Activated CD4-positive, CD25-positive, alpha-beta regulatory T cell treated with anti-CD3 and anti-CD28 coated beads, Interleukin-2, amount 50 U/mL, for 72 hours (primary cell): ENCODE results near the gene DGAT2.
"Not testable (repeated sequence)": the region's sequence is repeated elsewhere in the genome, so short reads cannot be mapped to it uniquely, and the experiment has no call there.

Source experiments
- DNase-seq: peaks from one replicate; pipeline ENCODE4 v3.0.0; 2021

The DGAT2 gene

GRCh38 chr11:75768112-75768908, at the start of gene DGAT2:
DGAT2 (plus strand) TSS chr11:75768778; CDS start chr11:75768992, 214 bp downstream.
- peak; percentile 76 for DNase-seq

- DNase-seq = peak; percentile 25
Observed at GRCh38 chr11:75719340-75720239, 49.0 kb upstream of the DGAT2 start.

- DNase-seq = peak; percentile 17
Observed at GRCh38 chr11:75720639-75721038, 47.9 kb upstream of the DGAT2 start.

GRCh38 chr11:75721852-75722668, 46.5 kb upstream of the DGAT2 start:
- peak; percentile 23 for DNase-seq

- no peak for DNase-seq
Observed at GRCh38 chr11:75722669-75723042, 45.9 kb upstream of the DGAT2 start.

- peak; percentile 17 for DNase-seq
Observed at GRCh38 chr11:75725547-75726320, 42.8 kb upstream of the DGAT2 start.

GRCh38 chr11:75728992-75729391, 39.6 kb upstream of the DGAT2 start:
- no peak for DNase-seq

GRCh38 chr11:75731095-75731494, 37.5 kb upstream of the DGAT2 start:
- peak; percentile 24 for DNase-seq

GRCh38 chr11:75733071-75733430, 35.5 kb upstream of the DGAT2 start:
- DNase-seq = no peak

- peak; percentile 17 for DNase-seq
Observed at GRCh38 chr11:75733431-75734107, 35.0 kb upstream of the DGAT2 start.

GRCh38 chr11:75734491-75735180, 33.9 kb upstream of the DGAT2 start:
- DNase-seq = peak; percentile 16

GRCh38 chr11:75735181-75735845, 33.3 kb upstream of the DGAT2 start:
- peak; percentile 11 for DNase-seq

GRCh38 chr11:75737314-75737713, 31.3 kb upstream of the DGAT2 start:
- DNase-seq = no peak

- DNase-seq = no peak
Observed at GRCh38 chr11:75740681-75741080, 27.9 kb upstream of the DGAT2 start.

- DNase-seq = not testable (repeated sequence)
Observed at GRCh38 chr11:75743159-75743558, 25.4 kb upstream of the DGAT2 start.

GRCh38 chr11:75743711-75744563, 24.6 kb upstream of the DGAT2 start:
- no peak for DNase-seq

- DNase-seq = no peak
Observed at GRCh38 chr11:75745807-75746206, 22.8 kb upstream of the DGAT2 start.

- not testable (repeated sequence) for DNase-seq
Observed at GRCh38 chr11:75748729-75749273, 19.8 kb upstream of the DGAT2 start.

GRCh38 chr11:75754933-75755332, 13.6 kb upstream of the DGAT2 start:
- DNase-seq = not testable (repeated sequence)
